ENCODE data around the gene KCNMA1. TPM values are rescaled to one million over a fixed set of nuclear protein-coding genes. Genes with fewer than 3 reads are reported as not detected.

The KCNMA1 gene
- total RNA-seq, 1 donor from 2014 or later: not detected

- Mint-ChIP-seq H3K36me3 (ENCODE audit: low read depth) (no peaks in the 10 kb centered on the region), H3K27ac (no peak overlapping the region), H3K9me3 (no peaks in the 10 kb centered on the region), H3K4me3 (no peak overlapping the region), H3K27me3 (no peaks in the 10 kb centered on the region), H3K4me1 (no peaks in the 10 kb centered on the region)
- no peak for DNase-seq
- intact Hi-C loops (cut with micrococcal nuclease): no loop called here
Observed at GRCh38 chr10:77252380-77253146, 385.0 kb downstream of the KCNMA1 start.

- Mint-ChIP-seq H3K4me1 (no peaks in the 10 kb centered on the region), H3K4me3 (no peak overlapping the region), H3K36me3 (ENCODE audit: low read depth) (no peaks in the 10 kb centered on the region), H3K27me3 (no peaks in the 10 kb centered on the region), H3K9me3 (no peaks in the 10 kb centered on the region), H3K27ac (no peak overlapping the region)
- no peak for DNase-seq
- intact Hi-C loops (cut with micrococcal nuclease): no loop called here
Observed at GRCh38 chr10:77251297-77252013, 386.2 kb downstream of the KCNMA1 start.

DNA sequence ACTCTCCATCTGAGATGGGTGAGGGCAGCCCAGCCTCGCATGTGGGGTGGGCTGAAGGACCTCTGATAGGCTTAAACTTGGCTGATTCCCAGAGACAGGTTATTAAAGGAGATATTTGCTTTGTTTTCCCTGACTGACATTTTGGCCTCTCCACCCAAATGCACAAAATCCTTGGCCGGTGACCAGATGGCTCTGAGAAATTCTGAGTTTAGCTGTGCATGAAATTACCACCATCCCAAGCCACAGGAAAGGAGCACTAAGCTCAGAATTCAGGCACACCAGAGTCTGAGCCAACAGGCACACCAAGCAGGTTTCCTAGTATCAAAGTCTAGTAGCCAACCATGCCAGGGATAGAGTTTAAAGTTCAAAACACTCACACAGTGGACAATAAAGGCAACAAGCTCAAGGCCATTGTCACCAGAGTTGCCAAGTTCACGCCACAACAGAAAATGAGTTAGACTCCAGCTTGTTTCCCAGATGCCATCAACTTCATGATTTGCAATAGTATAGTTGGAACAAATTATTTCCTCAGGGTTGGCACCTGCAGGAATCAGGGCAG lies 387.6 kb downstream of the KCNMA1 start:
- H3K27ac Mint-ChIP-seq: no peak overlapping the region
- H3K4me3 Mint-ChIP-seq: no peak overlapping the region
- H3K9me3 Mint-ChIP-seq: no peaks in the 10 kb centered on the region
- no peaks in the 10 kb centered on the region for H3K36me3 Mint-ChIP-seq (ENCODE audit: low read depth)
- intact Hi-C loops (cut with micrococcal nuclease): no loop called here
- DNase-seq: no peak
- no peaks in the 10 kb centered on the region for H3K4me1 Mint-ChIP-seq
- H3K27me3 Mint-ChIP-seq: no peaks in the 10 kb centered on the region

GRCh38 chr10:77248104-77248790 lies 389.4 kb downstream of the KCNMA1 start:
- Mint-ChIP-seq H3K4me3 (no peak overlapping the region), H3K27ac (no peak overlapping the region), H3K4me1 (no peaks in the 10 kb centered on the region), H3K27me3 (no peaks in the 10 kb centered on the region), H3K36me3 (ENCODE audit: low read depth) (no peaks in the 10 kb centered on the region), H3K9me3 (no peaks in the 10 kb centered on the region)
- intact Hi-C loops (cut with micrococcal nuclease): no loop called here
- no peak for DNase-seq

DNA sequence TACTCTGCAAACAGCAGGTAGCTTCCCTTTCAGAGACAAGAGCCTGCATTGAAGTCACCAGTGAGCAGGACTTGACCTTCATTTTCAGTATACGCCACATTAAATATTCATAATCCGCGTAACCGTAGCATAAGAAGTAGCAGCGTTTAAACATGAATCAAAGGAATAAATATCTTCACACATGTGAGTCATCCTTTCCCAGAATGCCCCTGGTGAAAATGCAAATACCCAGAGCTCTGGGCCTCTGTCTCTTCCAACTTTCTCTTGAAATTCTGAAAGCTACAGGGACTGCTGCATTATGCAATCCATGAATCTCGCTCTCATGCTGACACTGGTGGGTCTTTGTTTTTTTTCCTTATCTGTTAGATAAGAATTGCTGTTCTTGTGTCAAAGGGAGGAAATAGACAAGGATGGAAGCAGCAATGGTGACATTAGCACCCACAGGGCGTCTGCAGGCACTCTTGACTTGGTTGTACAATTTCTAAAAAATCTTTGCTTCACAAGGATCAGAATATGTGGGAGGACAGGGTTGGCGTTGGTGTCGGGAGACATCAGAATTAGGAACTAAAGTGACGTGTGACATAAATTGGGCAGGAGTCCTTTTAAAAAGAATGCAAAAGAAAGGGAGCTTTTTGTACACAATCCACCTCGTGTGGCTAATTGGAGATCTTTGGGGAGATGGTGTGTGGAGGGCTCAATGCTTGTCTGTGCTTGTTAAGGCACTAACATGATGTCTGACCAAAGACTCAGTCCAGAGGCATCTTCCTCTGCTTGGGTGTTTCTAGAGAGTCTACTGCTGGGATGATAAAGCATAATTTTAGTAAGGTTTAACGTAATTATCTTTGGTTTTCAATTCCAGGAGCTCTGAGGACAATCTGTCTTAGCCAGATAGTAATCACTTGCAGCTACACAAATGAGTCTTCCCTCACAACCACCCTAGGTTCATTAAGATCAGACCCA lies 390.3 kb downstream of the KCNMA1 start:
- no peak for DNase-seq
- Mint-ChIP-seq H3K9me3 (no peaks in the 10 kb centered on the region), H3K27me3 (no peaks in the 10 kb centered on the region), H3K36me3 (ENCODE audit: low read depth) (no peaks in the 10 kb centered on the region), H3K4me1 (no peaks in the 10 kb centered on the region), H3K27ac (no peak overlapping the region), H3K4me3 (no peak overlapping the region)
- intact Hi-C loops (cut with micrococcal nuclease): no loop called here

DNA sequence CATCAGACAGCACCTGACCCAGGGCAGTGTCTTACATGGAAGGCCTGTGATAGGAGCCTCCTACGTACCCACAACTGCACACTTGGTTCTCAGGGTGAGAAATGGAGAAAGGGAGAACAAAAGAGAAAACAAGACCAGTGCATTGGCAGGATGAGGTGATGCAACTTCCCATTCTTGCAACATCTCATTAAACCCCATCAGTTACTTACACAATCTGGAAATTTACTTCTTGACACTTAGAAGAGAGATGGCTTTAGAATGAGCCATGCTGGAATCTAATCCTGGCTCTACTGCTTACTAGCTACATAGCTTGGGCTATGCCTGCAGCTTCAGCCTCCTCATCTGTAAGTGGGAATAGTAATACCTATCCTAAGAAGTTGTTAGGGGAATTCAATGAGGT lies 391.7 kb downstream of the KCNMA1 start:
- H3K27me3 Mint-ChIP-seq: no peaks in the 10 kb centered on the region
- DNase-seq: no peak
- intact Hi-C loops (cut with micrococcal nuclease): no loop called here
- no peak overlapping the region for H3K27ac Mint-ChIP-seq
- H3K9me3 Mint-ChIP-seq: no peaks in the 10 kb centered on the region
- H3K36me3 Mint-ChIP-seq (ENCODE audit: low read depth): no peaks in the 10 kb centered on the region
- H3K4me3 Mint-ChIP-seq: no peak overlapping the region
- no peaks in the 10 kb centered on the region for H3K4me1 Mint-ChIP-seq

DNA sequence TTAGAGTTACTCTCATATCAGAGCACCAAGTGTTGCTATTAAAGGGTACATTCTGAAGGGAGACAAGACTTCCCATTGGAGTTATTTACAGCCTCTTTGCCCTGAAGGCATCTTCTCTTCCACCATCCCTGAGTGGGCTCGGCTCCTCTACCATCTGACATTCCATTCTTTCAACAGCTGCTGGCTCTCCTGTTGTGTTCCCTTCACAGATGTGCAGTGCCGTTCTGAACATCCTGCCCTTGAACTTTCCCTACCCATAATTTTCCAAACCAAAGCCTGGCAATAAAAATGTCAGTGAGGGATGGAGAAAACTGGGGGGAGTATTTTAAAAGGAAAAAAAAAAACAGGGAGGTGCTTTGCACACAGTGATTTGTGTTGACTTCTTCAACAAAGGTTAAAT lies 392.9 kb downstream of the KCNMA1 start:
- Mint-ChIP-seq H3K4me1 (no peaks in the 10 kb centered on the region), H3K27me3 (no peaks in the 10 kb centered on the region), H3K4me3 (no peak overlapping the region), H3K9me3 (no peaks in the 10 kb centered on the region), H3K27ac (no peak overlapping the region), H3K36me3 (ENCODE audit: low read depth) (no peaks in the 10 kb centered on the region)
- no peak for DNase-seq
- intact Hi-C loops (cut with micrococcal nuclease): no loop called here

- intact Hi-C loops (cut with micrococcal nuclease): no loop called here
- Mint-ChIP-seq H3K27me3 (no peaks in the 10 kb centered on the region), H3K36me3 (ENCODE audit: low read depth) (no peaks in the 10 kb centered on the region), H3K4me3 (no peak overlapping the region), H3K4me1 (no peaks in the 10 kb centered on the region), H3K27ac (no peak overlapping the region), H3K9me3 (no peaks in the 10 kb centered on the region)
- DNase-seq: no peak
Observed at GRCh38 chr10:77244286-77244685, 393.3 kb downstream of the KCNMA1 start.

- H3K27ac Mint-ChIP-seq: no peak overlapping the region
- H3K4me3 Mint-ChIP-seq: no peak overlapping the region
- H3K27me3 Mint-ChIP-seq: no peaks in the 10 kb centered on the region
- intact Hi-C loops (cut with micrococcal nuclease): no loop called here
- H3K4me1 Mint-ChIP-seq: no peaks in the 10 kb centered on the region
- no peak for DNase-seq
- H3K9me3 Mint-ChIP-seq: no peaks in the 10 kb centered on the region
- H3K36me3 Mint-ChIP-seq (ENCODE audit: low read depth): no peaks in the 10 kb centered on the region
Observed at GRCh38 chr10:77241350-77241725, 396.3 kb downstream of the KCNMA1 start.

DNA sequence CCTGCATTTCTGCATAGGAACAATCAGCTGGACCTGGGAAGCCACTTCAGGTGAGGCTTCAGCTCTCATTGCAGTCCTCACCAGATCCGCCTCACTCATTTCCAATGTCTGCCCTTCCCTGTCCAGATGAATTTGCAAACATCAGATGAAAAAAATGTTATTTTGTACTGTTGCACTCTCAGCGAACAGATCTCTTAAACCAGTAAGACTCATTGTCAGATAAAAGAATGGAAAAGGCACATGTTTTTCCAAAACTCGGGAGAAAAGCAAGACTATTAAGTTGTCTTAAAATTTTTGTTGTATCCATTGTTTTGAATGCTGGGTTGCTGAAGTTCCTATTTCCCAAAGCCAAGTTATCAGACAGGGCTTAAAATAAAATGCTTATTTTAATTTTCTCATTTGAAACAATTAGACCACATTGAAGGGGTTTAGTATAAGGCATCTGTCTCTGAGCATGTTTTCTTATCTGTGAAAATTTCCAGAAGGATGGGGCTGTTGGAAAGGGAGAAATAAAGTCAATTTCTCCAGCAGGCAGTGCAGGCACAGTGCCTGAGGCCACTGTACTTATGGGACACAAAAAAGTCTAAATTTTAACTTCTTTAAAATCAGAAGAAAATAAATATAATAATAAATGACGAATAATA lies 396.8 kb downstream of the KCNMA1 start:
- H3K27me3 Mint-ChIP-seq: no peaks in the 10 kb centered on the region
- intact Hi-C loops (cut with micrococcal nuclease): no loop called here
- no peaks in the 10 kb centered on the region for H3K9me3 Mint-ChIP-seq
- H3K4me1 Mint-ChIP-seq: no peaks in the 10 kb centered on the region
- DNase-seq: no peak
- no peak overlapping the region for H3K27ac Mint-ChIP-seq
- no peaks in the 10 kb centered on the region for H3K36me3 Mint-ChIP-seq (ENCODE audit: low read depth)
- no peak overlapping the region for H3K4me3 Mint-ChIP-seq

GRCh38 chr10:77240041-77240652 lies 397.5 kb downstream of the KCNMA1 start:
- no peaks in the 10 kb centered on the region for H3K4me1 Mint-ChIP-seq
- H3K27ac Mint-ChIP-seq: no peak overlapping the region
- H3K36me3 Mint-ChIP-seq (ENCODE audit: low read depth): no peaks in the 10 kb centered on the region
- H3K27me3 Mint-ChIP-seq: no peaks in the 10 kb centered on the region
- no peaks in the 10 kb centered on the region for H3K9me3 Mint-ChIP-seq
- H3K4me3 Mint-ChIP-seq: no peak overlapping the region
- DNase-seq: no peak
- intact Hi-C loops (cut with micrococcal nuclease): no loop called here

DNA sequence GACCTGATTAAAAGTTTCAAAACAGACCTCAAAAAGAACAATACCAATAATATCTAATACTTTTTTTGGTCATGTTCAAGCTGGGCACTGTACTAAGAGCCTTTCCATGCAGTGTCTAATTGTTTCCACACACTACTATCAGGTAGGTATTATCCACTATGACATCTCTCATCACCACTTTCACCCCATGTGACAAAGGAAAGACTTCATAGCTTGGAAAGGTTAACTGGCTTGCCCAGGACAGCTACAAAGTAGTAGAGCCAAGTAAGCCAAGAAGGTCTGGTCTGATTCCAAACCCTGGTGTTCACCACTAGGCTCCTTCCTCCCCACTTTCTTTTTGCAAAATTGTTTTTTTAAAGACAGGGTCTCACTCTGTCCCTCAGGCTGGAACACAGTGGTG lies 400.5 kb downstream of the KCNMA1 start:
- H3K36me3 Mint-ChIP-seq (ENCODE audit: low read depth): no peaks in the 10 kb centered on the region
- intact Hi-C loops (cut with micrococcal nuclease): no loop called here
- no peak overlapping the region for H3K4me3 Mint-ChIP-seq
- DNase-seq: no peak
- no peaks in the 10 kb centered on the region for H3K4me1 Mint-ChIP-seq
- no peaks in the 10 kb centered on the region for H3K9me3 Mint-ChIP-seq
- H3K27ac Mint-ChIP-seq: no peak overlapping the region
- H3K27me3 Mint-ChIP-seq: no peaks in the 10 kb centered on the region

DNA sequence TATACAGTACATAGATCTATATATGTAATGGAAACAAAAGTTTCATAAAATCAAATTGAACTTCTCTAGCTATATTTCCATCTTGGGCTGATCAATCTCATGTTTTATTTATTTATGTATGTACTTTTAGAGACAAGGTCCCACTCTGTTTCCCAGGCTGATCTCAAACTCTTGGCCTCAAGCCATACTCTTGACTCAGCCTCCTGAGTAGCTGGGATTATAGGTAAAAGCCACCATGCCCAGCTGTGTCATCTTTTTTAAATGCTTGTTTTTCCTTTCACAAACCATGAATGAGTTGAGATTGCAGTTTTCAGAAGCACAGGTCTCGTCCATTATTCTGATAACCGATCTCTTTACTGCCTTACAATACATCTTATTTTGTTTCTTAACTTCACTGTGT lies 400.9 kb downstream of the KCNMA1 start:
- Mint-ChIP-seq H3K9me3 (no peaks in the 10 kb centered on the region), H3K4me1 (no peaks in the 10 kb centered on the region), H3K27ac (no peak overlapping the region), H3K36me3 (ENCODE audit: low read depth) (no peaks in the 10 kb centered on the region), H3K27me3 (no peaks in the 10 kb centered on the region), H3K4me3 (no peak overlapping the region)
- DNase-seq: no peak
- intact Hi-C loops (cut with micrococcal nuclease): no loop called here
